Lung microvascular endothelial cell (primary cell): Measurements from ENCODE around the gene KCNIP4. TPM values are rescaled to one million over a fixed set of nuclear protein-coding genes. Genes with fewer than 3 reads are reported as not detected.
"Not testable (repeated sequence)": the region's sequence is repeated elsewhere in the genome, so short reads cannot be mapped to it uniquely, and the experiment has no call there.

Experiments
- DNase-seq, 2 donors: peaks; one replicate each; pipeline versions ENCODE4 v3.0.0 to v3.0.0-alpha.2; 2010; ENCODE audit warnings: low read depth in 2 of 2
- total RNA-seq: library from RNA; depleted of rRNA; stranded (reverse); fragments of >200 nt; gene quantifications from 2 replicates; pipeline ENCODE4 v1.2.1, GENCODE V29; 2014

The KCNIP4 gene
- total RNA-seq, 1 donor from 2014 or later, result not detected

DNA sequence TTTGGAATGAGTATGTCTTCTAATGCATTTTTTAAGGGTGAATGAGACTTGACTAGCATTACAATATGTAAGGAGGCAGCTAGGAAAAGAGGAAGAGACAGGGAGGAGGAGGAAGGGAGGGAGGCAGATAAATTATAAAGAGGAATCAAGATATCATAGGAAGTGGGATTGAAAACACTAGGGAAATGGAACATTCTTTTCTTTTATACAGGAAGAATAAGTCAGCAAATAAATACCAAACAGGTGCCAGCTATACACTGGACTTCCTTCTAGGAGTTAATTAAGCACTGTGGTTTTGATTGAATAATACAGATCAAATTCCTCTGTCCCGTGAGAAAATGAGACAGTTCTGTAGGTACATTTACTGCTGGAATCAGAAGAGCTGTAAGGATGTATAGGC lies 1169.7 kb downstream of the KCNIP4 start:
- DNase-seq, result peak; percentile 3 to 60

DNA sequence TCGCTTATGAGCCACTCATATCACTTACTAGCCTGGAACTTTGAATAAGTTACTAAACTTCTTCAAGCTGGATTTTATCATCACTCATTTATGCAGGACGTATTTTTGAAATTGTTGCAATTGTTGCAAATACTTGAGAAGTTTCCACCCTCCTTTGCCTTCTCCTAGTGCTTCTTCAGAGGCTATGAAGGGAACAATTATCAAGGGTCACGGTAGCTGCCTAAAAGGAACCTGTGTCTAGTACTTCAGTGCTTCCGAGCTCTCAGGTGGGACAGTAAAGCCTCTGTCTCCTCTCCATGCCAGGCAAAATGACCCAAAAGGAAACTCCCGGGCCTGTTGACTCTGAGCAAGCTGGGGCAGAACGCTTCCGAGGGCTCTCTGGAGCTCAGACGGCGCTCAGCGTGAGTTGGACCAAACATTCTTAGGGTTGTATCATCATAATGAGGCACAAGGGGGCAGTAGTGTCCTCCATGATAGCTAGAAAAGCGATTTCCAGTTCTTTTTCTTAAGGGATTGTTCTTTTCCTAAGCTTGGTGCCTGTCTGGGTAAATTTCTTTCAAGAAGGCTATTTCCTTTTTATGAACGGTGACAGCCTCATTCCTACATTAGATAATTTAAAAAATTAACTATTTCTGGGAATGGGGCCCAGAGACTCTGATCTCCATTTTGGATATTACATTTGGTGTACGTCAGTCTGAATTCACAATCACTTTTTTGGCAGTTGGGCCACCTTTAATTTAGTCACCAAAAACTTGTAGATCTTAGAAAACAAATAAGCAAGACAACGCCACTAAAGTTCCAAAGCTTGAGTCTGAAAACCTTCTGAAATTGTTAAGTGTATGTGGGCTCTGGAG lies 1175.2 kb downstream of the KCNIP4 start:
- DNase-seq, result peak; percentile 62 to 81

DNA sequence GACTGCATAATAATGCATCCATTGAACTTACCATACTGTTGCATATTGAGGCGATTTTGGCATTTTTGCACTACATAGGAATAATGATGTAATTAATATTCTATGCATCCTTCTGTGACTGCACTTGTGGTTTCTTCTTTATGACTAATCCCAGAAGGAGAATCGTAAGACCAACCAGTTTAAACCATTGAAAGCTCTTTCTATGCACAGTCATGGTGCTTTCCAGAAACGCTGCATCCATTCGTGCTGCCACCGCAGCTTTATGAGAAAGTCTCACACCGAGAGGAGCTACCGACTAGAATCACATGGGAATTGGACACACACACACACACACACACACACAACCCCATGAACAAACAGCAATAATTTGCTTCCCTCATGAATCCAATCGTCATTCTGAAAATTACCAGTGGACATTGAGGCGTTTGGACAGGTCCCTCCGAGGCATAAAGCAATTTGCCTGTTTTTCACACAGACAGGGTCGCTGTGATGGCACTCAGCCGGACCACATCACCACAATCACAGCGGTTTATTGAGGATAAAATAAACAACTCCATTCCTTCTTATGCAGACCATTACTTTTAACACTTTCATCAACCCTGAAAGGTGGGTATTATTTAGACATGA lies 1184.1 kb downstream of the KCNIP4 start:
- DNase-seq, result no peak

DNA sequence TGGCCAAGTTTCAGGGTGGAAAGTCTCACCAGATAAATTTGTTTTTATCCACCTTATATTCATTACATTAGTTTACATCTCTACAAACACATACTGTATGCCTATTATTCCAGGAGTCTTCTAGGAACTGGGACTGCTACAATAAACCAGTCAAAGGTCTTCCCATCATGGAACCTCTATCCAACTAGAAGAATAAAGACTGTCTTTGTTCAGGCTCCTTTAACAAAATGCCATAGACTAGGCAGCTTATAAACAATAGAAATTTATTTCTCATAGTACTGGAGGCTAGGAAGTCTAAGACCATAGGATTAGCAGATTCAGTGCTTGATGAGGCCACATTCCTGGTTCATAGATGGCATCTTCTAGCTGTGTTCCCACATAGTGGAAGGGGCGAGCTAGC lies 1186.7 kb downstream of the KCNIP4 start:
- DNase-seq, result no peak

DNA sequence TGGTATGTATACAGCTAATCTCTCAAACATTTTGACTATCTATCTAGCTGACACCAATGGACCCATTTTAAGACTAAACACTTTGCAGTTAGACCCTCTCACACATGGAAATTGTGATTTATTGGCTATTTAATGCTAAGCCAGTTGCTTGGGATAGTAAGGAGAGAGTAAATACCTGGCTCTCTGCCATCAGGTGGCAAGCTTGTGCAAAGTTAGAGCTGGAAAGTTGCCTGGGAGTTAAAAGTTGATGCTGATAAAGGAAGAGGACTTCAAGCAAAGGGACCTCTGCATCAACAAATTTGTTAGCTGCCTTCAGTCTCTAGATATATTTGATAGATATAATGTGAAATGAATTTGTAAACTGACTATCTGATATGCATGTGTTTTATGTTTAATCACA lies 1187.2 kb downstream of the KCNIP4 start:
- DNase-seq, result no peak

DNA sequence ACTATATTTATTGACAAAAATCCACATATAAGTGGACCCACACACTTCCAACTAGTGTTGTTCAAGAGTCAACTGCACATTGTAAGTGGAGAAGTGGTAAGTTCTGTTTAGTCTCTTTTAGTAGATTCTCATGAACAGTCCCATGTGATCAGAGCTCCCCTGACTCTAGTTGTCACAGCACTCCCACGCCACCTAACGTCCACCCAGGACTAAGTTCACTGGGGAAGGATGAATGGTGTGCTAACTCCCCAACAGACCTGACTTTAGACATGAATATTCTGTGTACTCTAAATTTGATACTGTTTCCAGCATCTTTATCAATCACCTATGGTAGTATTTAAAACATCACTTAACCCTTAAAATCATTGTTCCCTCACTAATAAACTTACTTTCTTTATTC lies 1188.5 kb downstream of the KCNIP4 start:
- DNase-seq, result no peak

DNA sequence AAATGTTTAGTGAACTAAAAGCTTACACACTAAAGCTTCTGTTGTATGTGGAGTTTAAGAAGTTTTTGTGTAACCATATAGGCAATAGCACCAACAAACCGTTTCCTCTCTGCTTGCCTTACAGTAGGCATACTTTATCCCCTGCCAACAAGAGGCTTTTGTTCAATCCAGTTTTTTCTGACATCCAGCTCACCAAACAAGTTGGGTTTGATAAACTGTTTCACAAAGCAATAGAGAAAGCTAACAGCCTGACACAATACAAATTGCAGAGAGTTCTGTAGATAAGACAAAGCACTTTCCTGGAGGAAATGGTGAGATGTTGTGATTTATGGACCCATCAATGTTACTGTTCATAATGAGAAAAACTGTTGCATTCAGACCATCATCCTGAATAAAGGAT lies 1194.5 kb downstream of the KCNIP4 start:
- DNase-seq, result no peak

DNA sequence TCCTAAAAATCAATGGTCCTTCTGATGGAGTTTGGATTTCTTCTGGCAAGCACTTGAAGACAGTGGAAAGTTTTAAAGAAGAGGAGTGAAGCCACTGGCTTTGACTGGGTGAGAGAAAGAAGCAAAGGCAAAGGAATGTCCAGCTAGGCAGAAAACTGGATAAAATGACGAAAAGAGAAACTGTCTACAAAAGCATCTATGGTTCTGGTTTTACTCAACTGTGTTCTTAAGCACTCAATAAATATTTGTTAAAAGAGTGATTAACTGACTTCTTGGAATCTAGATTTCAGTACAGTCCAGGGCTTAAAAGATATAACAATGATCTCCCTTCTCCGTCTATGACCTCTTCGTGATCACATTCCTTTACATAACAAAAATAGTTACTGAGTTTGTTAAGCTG lies 1195.9 kb downstream of the KCNIP4 start:
- DNase-seq, result no peak

DNA sequence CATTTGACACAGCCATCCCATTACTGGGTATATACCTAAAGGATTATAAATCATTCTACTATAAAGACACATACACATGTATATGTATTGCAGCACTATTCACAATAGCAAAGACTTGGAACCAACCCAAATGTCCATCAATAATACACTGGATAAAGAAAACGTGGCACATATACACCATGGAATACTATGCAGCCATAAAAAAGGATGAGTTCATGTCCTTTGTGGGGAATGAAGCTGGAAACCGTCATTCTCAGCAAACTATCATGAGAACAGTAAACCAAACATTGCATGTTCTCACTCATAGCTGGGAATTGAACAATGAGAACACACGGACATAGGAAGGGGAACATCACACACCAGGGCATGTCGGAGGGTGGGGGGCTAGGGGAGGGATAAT lies 1202.6 kb downstream of the KCNIP4 start:
- DNase-seq, result not testable (repeated sequence)

DNA sequence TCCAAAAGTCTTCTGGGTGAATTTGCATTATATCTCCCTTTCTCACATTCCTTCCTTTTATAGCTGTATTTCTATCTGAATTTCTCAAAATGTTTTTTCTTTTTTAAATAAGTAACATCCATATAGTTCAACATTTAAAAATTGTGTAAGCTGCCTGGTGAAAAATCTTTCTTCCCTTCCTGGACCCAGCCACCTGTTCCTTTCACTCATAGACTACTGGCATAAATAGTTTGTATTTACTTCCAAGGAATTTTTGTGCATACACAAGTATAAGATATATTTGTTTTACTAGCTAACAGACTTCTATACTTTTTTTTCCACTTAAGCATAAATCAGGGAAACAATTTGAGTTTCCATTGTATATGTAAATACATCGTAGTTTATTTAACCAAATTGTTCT lies 1212.6 kb downstream of the KCNIP4 start:
- no peak for DNase-seq

DNA sequence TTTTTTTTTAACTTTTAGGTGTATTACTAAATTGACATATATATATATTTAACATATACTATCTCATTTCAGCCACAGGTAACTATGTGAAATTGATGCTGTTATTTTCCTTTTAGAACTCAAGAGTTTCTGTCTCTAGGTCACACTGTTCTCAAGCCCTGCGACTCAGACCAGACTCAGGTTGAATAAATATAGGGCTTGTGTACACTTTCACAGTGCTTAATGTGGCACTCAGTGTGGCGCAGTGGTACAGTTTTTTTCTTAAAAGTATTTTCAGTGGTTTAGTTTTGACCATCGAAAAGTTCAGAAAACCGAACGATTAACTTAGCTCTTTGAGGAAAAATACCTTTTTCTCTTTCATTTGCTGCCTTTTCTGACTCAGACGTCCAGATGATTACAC lies 1223.7 kb downstream of the KCNIP4 start:
- DNase-seq, result no peak

DNA sequence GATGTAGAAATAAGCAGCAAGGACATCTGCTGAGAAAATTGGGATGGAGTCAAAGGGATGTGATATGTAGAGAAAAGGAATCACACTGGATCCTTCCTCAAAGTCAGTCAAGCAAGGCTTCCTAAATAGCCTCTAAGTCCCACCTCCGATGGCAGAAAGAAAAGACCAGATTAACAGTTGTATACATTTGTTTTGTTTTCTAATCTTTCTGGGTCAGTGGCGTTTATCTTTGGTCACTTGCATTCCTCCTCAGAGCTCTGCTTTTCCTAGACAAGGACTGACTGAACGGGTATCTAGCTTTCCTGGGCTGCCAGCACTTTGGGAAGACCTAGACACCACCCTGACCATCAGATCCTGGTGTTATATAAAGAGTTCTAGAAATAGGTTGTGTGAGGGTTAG lies 1225.1 kb downstream of the KCNIP4 start:
- no peak for DNase-seq

DNA sequence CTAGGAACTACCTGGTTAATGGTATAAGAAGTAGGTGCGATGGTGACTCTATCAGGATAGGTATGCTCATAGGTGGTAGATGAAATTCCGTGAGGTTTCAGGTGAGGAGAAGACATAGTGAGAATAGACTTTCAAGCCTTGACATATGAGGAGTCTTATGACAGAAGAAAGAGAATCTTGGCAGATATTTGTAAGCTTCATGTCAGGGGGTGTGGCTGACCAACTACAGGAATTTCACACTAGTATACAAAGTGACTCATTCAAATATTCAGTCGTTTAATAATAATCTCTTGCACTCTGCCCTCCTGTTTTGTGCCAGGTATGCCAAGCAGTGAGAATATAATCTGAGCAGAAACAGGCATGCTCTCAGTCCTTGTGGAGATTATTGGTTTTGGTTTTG lies 1225.6 kb downstream of the KCNIP4 start:
- DNase-seq, result peak in 1 of 2 donors; percentile 3

DNA sequence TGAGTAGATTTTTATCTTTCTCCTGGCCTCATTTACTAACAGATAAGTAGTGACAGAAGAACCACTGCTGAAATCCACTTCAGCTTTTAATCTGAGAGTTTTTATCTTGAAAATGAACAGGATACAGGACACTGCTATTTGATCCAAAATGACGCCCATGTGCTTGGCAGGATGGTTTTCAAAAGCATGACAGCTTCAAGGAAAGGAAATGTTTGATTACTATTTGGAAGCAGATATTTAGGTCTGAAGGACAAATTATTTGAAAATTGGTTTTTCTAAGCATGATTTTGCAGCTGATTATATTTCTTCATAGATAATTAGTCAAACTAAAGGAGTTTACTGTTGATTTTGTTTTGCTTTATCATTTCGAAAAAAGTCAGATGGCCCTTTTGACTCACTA lies 1237.2 kb downstream of the KCNIP4 start:
- DNase-seq, result no peak

DNA sequence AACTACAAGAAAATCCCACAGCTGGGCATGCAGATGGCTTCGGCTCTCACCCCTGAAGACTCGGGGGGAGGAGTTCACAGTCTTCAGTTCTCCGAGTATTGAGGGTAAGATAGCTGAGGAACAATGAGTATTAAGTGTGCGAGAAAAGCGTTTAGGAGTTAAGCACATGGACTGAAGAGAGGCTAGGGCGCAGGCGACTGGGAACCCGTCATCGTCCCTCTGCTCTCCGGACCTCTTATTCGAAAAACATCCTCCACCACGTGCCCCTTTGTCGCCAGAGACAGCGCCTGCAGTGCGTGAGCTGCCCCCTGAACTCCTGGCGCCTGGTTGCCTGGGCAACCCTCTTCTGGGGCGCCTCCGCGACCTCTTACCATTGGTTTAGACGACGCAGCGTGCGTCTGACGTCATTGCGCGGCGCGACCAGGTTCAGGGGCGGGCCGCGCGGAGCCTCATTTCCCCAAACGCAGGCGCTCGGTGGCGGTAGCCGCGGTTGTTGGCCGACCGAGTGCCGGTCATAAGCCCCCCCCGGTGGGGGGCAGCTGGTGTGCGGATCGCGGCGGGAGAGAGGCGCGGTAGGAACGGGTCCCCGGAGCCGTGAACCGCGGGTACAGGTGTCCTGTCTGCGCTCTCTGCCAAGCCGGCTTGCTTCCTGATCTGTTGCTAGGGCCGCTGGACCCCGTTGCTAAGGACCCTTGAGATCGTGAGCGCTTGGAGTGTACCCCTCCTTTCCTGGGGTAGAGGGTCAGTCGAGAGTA lies 1248.4 kb downstream of the KCNIP4 start, which contains the start of gene PACRGL:
PACRGL (plus strand) TSS at position 452 of the 755 bp plus-strand sequence. CDS start 4,024 bp downstream, outside the sequence.
- peak; percentile 95 for DNase-seq

DNA sequence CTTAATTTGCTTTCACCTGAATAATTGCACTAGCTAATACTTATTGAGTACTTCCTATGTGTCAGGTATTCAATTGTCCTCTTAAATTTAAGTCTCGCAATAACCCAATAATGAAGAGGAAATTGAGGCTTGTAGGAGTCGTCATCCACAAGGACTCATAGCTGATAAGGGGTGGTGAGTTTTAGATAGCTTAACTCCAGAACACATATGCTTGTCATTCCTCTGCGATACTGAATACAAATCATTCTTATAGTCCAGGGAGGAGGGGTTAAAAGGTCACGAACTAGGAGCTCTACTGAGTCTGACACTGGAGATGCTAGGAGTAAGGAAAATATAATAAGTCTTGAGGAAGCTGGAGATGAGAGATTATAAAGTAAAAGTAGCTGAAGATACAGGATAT lies 1249.8 kb downstream of the KCNIP4 start:
- DNase-seq, result no peak

DNA sequence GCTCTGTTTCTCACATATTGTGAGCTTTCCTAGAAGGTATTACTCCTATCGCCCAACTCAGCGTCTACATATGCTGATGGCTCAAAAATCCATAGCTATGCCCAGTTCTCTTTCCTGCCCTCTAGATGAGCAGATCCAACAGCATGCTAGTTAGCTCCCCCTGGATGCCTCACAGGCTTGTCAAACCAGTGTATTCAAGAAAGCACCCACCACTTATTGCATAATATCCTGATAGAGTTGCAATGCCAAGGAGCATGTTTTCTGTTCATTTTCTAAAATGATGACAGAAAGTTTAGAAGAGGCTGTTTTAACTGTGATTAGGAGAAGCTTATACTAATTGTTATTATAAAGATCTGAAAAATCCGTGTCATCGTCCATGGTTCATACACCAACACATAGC lies 1250.2 kb downstream of the KCNIP4 start:
- DNase-seq, result no peak

DNA sequence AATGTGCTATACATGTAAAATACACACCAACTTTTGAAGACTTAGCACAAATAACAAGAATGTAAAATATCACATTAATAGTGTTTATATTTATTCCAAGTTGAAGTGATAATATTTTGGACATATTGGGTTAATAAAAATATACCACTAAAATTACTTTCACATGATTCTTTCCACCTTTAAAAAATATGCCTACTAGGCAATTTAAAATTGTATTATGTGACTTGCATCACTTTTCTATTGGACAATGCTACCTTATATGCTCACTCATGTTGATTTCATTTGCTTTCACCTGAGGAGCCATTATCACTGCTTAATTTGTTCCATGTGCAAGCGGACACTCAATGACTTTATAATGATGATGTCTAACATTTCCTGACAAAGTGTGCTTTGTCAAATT lies 1251.8 kb downstream of the KCNIP4 start:
- DNase-seq, result no peak

DNA sequence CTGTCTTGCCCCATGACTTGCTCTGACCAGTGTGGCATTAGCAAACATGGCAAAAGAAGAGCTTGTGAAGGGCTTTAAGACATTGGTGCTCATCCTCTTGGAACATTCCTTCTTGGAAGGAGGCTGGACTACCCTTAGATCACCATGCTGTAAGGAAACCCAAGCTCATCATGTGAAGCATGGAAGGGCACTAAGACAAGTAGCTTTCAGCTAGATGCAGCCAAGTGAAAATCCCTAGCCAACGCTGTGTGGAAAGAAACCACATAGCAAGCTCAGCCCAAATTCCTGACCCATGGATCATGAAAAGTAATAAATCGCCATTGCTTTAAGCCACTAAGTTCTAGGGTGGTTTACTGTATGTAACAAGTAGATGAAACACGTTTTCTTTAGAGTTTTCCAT lies 1260.7 kb downstream of the KCNIP4 start:
- DNase-seq, result no peak

DNA sequence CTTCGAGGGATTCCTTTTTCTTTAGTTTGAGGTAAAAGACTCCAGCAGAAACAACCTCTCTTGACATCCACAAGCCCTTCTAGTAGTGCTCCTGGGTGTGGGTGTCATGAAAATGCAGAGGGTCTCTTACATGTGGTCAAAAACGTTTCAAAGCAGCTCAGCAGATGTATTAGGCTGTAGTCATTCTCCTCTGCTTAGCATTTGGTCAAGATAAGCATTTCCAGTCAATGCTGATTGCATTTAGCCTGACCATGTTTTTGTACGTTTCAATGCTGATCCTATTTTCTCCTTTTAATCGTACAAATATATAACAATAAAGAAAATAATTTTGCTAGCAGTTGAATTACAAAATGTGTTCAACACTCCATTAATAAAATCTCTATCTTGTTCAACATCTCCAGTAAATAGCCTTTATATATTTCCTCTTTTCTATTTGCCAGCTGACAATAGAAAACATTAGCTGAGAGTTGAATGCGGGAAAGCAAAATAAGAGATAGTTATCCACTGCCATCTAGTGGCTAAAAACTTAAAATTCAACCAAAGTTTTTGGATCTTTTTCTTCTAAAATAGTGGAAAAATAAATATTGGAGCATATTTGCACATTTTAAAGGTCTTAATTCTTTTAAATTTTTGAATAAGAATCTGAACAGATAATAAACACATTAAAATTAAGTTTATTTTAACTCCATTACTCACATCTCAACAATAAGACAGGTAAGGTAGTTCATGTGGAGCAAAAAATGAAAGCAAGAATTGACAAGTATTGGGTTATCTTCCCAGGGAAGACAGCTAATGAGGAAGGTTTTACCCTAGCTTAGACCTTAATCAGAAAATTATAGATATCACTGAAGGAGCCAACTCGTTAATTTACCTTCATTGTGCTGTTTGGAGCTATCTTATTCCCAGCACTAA lies 1263.5 kb downstream of the KCNIP4 start:
- DNase-seq, result peak; percentile 30 to 40

DNA sequence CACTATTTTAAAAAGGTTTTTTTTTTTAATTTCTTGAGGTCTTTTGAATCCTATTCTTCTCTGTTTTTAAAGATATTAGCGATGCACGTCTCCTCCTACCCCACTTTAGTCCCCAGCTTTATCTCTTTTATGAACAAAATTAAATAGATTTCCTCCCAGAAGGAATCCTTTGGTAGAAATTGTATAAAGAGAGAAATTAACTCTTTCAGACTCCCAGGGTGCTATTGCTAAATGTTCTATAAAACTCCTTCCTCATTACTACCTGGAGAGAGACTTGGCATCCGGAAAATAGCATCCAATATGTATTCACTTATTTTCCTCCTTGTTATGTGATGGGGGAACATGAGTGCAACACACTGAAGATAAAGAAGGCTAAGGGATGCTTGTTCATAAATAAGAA lies 1264.8 kb downstream of the KCNIP4 start:
- no peak for DNase-seq
